ENCODE measurements around the gene C8G. TPM values are rescaled to one million over a fixed set of nuclear protein-coding genes. Genes with fewer than 3 reads are reported as not detected.

The C8G gene
- total and polyA plus RNA-seq, 2 of the 4 experiments (the other 2 are of a cell fraction): 0.80 TPM; not detected in 1

GRCh38 chr9:136992819-136993369 is 47.9 kb downstream of the C8G start:
- no peak overlapping the region for H3K18ac ChIP-seq (ENCODE audit: low read depth, low read length)
- no TSS peak for BruUV-seq (replicated peaks)
- H2BK20ac ChIP-seq (ENCODE audit: low read depth, low read length): no peak overlapping the region
- DNase-seq: no peak
- peaks cover 3% of the 10 kb centered on the region; the same call in 1 of the 2 replicates for H3K9me1 ChIP-seq (ENCODE audit: insufficient read depth, low read length)
- H3K4me3 ChIP-seq (ENCODE audit: insufficient read depth, low read depth, low read length): peak overlapping the region; percentile 51
- TF ChIP-seq MXI1 (IDR thresholded peaks at IDR 0.05; ENCODE audit: borderline replicate concordance, low read depth, low read length) (no peak), RFX5 (IDR thresholded peaks at IDR 0.05; ENCODE audit: low read depth, low read length) (no peak), FOS (IDR thresholded peaks at IDR 0.05; ENCODE audit: low read depth, low read length) (no peak), POLR2A (IDR thresholded peaks at IDR 0.05; ENCODE audit: low read depth, low read length) (no peak), MAZ (IDR thresholded peaks at IDR 0.05; ENCODE audit: borderline replicate concordance, low read depth, low read length) (no peak), BHLHE40 (IDR thresholded peaks at IDR 0.05; ENCODE audit: low read depth, low read length) (no peak), RAD21 (IDR thresholded peaks at IDR 0.05; ENCODE audit: low read length) (no peak), CTCF (conservative IDR thresholded peaks at IDR 0.05; ENCODE audit: low read depth, low read length) (no peak), SMC3 (IDR thresholded peaks at IDR 0.05; ENCODE audit: low read depth, low read length) (no peak), CEBPB (IDR thresholded peaks at IDR 0.05; ENCODE audit: low read depth, low read length) (no peak), RCOR1 (IDR thresholded peaks at IDR 0.05; ENCODE audit: insufficient replicate concordance, low read length) (no peak), MAFK (IDR thresholded peaks at IDR 0.05; ENCODE audit: low read depth, low read length) (no peak), ELK1 (IDR thresholded peaks at IDR 0.05; ENCODE audit: borderline replicate concordance, low read depth, low read length) (no peak), NFE2L2 (IDR thresholded peaks at IDR 0.05; ENCODE audit: low read depth, low read length) (no peak), CHD1 (IDR thresholded peaks at IDR 0.05; ENCODE audit: low read depth, low read length) (no peak), USF2 (IDR thresholded peaks at IDR 0.05; ENCODE audit: low read depth, low read length) (no peak)
- H3K4me2 ChIP-seq (ENCODE audit: low read depth, low read length): peak overlapping the region; percentile 66
- H2BK5ac ChIP-seq (ENCODE audit: low read depth, low read length, poor library complexity, severe bottlenecking): no peak overlapping the region
- no peak overlapping the region for H2BK15ac ChIP-seq (ENCODE audit: low read depth, low read length)
- POLR2A ChIA-PET (ENCODE audit: unreplicated experiment): no interaction called here
- dilution Hi-C loops (cut with HindIII; ENCODE audit: low sequenced_read_pairs, unreplicated experiment) (no loop called here), intact Hi-C loops (cut with micrococcal nuclease) (no loop called here), in situ Hi-C loops (cut with MboI; ENCODE audit: low sequenced_read_pairs) (no loop called here)
- H3K4ac ChIP-seq (ENCODE audit: low read depth, low read length): peak overlapping the region; percentile 77
- H4K5ac ChIP-seq (ENCODE audit: low read depth, low read length): no peak overlapping the region
- CTCF ChIA-PET: interaction anchor here (1.6 kb wide), 1 partner anchor 36 kb away, joined by 7 read pairs; no protein-coding TSS in a partner anchor
- H3K36me3 ChIP-seq (ENCODE audit: control insufficient read depth, insufficient read depth, low read length): peaks cover 5% of the 10 kb centered on the region; the same call in 1 of the 2 replicates
- H3K9me3 ChIP-seq (ENCODE audit: control insufficient read depth, insufficient read depth, low read length): peaks cover 6% of the 10 kb centered on the region
- H3K27ac ChIP-seq (ENCODE audit: insufficient read depth, low read length): peak overlapping the region; percentile 67; the same call in 1 of the 2 replicates
- H2AK9ac ChIP-seq (replicated peaks; ENCODE audit: low read depth, low read length, poor library complexity): peak overlapping the region; percentile 95
- peaks cover 10% of the 10 kb centered on the region for H3K27me3 ChIP-seq (ENCODE audit: control insufficient read depth, insufficient read depth, low read length)
- peaks cover 6 to 16% of the 10 kb centered on the region in 2 experiments; a peak in 3 of 4 replicates for H3K79me1 ChIP-seq (ENCODE audit: low read depth in 1 of 2, low read length in 2 of 2)
- peaks cover 18% of the 10 kb centered on the region for H3K4me1 ChIP-seq (ENCODE audit: control insufficient read depth, insufficient read depth, low read length)
- 0 out of 2 replicates have a peak overlapping the region, but pooled peaks have one; percentile 30 for H2BK120ac ChIP-seq (ENCODE audit: low read depth, low read length)
- H3K56ac ChIP-seq (ENCODE audit: extremely low read depth, insufficient read depth, low read length): no peak overlapping the region
- WGBS, 2 experiments (ENCODE audit: extremely low coverage in 2 of 2, insufficient read length in 1 of 2): no CpG with 5 or more reads among the region's 18 CpGs
- peak overlapping the region in 1 of 2 experiments; percentile 88; a peak in 3 of 4 replicates for H4K8ac ChIP-seq (ENCODE audit: low read depth in 2 of 2, low read length in 2 of 2)
- H2AFZ ChIP-seq (replicated peaks; ENCODE audit: low read length, poor library complexity): peak overlapping the region; percentile 93
- peak overlapping the region; percentile 7 for H3K23ac ChIP-seq (ENCODE audit: low read depth, low read length)
- peak overlapping the region; percentile 26; the same call in 1 of the 2 replicates for H4K91ac ChIP-seq (ENCODE audit: insufficient read depth, low read depth, low read length)
- no peak for ATAC-seq (ENCODE audit: low read depth)
- no peaks in the 10 kb centered on the region; the same call in 1 of the 2 replicates for H4K20me1 ChIP-seq (ENCODE audit: insufficient read depth, low read length)
- H2AK5ac ChIP-seq (ENCODE audit: low read depth, low read length): peak overlapping the region; percentile 93
- H3K9ac ChIP-seq (ENCODE audit: low read depth, low read length): peak overlapping the region; percentile 46
- H3K14ac ChIP-seq (replicated peaks; ENCODE audit: low read depth, low read length): peak overlapping the region; percentile 66

All from IMR-90 (cell line).